Loucy (cell line): ENCODE data around the gene GAK.

Source experiments
- CTCF ChIP-seq: fragments of 200-600 bp; sonication (generic); conservative IDR thresholded peaks from 2 replicates; pipeline ENCODE4 v1.5.1; 2014; ENCODE audit warnings: mild to moderate bottlenecking, antibody characterized with exemption, low read length
- EZH2phosphoT487 ChIP-seq: fragments of 200-600 bp; IDR thresholded peaks from 2 replicates; pipeline ENCODE4 v1.6.1; 2018; ENCODE audit warnings: antibody characterized with exemption, mild to moderate bottlenecking, moderate library complexity, borderline replicate concordance

DNA sequence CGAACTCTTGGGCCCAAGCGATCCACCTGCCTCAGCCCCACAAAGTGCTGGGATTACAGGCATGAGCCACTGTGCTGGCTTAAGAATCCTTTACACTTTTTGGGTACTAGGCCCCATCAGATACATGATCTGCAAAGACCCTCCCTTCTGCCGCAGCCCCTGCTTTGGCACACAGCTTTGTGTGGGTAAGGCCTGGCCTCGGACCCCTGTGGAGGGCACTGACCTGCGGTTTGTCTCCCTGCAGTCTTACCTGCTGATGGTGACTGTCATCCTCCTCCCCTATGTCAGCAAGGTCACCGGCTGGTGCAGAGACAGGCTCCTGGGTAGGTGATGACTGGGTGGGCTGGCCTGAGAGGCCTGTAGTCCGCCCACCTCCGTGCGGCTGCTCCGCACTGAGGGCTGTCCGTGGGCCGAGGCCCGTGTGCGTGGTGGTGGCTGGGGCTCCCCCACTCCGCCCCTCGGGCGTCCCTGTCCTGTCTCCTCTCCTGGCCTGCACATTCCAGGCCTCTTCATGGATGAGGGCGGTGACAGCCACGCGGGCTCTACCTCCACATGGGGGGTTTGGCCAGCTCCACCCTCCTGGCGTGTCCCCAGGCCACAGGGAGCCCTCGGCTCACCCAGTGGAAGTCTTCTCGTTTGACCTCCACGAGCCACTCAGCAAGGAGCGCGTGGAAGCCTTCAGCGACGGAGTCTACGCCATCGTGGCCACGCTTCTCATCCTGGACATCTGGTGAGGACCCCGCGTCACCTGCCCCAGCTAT, 23.2 kb upstream of the GAK start:
- TF ChIP-seq CTCF (no peak), EZH2phosphoT487 (no peak)
